ENCODE measurements around the gene ZC3H12C. TPM values are rescaled to one million over a fixed set of nuclear protein-coding genes. Genes with fewer than 3 reads are reported as not detected.

Gene ZC3H12C
- total and polyA plus RNA-seq, 10 of the 15 experiments (the other 5 are each of a cell fraction or from before 2014, with no cell fraction given) = 0.31 to 31.0 (median 3.7) TPM

- BruUV-seq (replicated peaks) = no TSS peak
- ChIA-PET RAD21 (ENCODE audit: unreplicated experiment) (no interaction called here), CTCF (interaction anchor here (1.0 kb wide), 1 partner anchor 10 kb away, joined by 3 read pairs; no protein-coding TSS in a partner anchor), POLR2A (interaction anchor here (1.1 kb wide), 1 partner anchor 77 kb away, joined by 3 read pairs; no protein-coding TSS in a partner anchor), SMC1A (ENCODE audit: uncharacterized antibody, unreplicated experiment) (interaction anchor here (0.6 to 1.1 kb wide), 2 partner anchors 71 to 94 kb away, joined by 3 read pairs; no protein-coding TSS in a partner anchor)
- Histone ChIP-seq H2AFZ (ENCODE audit: control insufficient read depth, low read depth, low read length) (no peak overlapping the region), H3K27me3 (replicated peaks in 1 of 2; ENCODE audit: control insufficient read depth in 2 of 2, insufficient read depth in 2 of 2, low read length in 1 of 2) (no peaks in the 10 kb centered on the region), H3K36me3 (ENCODE audit: control insufficient read depth in 2 of 2, insufficient read depth in 2 of 2, low read length in 1 of 2) (no peaks in the 10 kb centered on the region), H4K20me1 (ENCODE audit: control insufficient read depth, insufficient read depth) (no peaks in the 10 kb centered on the region), H3K9me3 (replicated peaks; ENCODE audit: control insufficient read depth, insufficient read depth, low read length) (peaks cover 2% of the 10 kb centered on the region), H3K4me1 (ENCODE audit: control insufficient read depth, insufficient read depth, low read length) (no peaks in the 10 kb centered on the region), H3K9ac (ENCODE audit: control insufficient read depth, insufficient read depth, low read length) (no peak overlapping the region), H3K4me3 (no peak overlapping the region), H3K79me2 (ENCODE audit: control insufficient read depth, insufficient read depth, low read length) (peaks cover 17% of the 10 kb centered on the region), H3K27ac (ENCODE audit: control insufficient read depth, insufficient read depth) (no peak overlapping the region), H3K4me2 (ENCODE audit: control insufficient read depth, insufficient read depth) (no peak overlapping the region)
- intact Hi-C loops (cut with micrococcal nuclease; ENCODE audit: unreplicated experiment) (no loop called here), in situ Hi-C loops (cut with MboI) (no loop called here)
- WGBS (ENCODE audit: insufficient coverage, insufficient replicate concordance, low lambda C conversion rate, missing lambda C conversion rate) = 19% methylated on average over 2 of the region's 2 CpGs
- no peak for ATAC-seq
- no peak for DNase-seq (ENCODE audit: low read depth, low spot score)
- no peak for TF ChIP-seq ASH2L (IDR thresholded peaks at IDR 0.05; ENCODE audit: borderline replicate concordance, low read depth)
- TF ChIP-seq RBBP5 (conservative IDR thresholded peaks at IDR 0.05) = no peak
- no peak for TF ChIP-seq TCF7 (IDR thresholded peaks at IDR 0.05; ENCODE audit: borderline replicate concordance)
- no peak for TF ChIP-seq SMC3 (IDR thresholded peaks at IDR 0.05; ENCODE audit: borderline replicate concordance, low read length)
- no peak for TF ChIP-seq ETV6 (conservative IDR thresholded peaks at IDR 0.05 in 1 of 2, IDR thresholded peaks at IDR 0.05 in 1 of 2; ENCODE audit: borderline replicate concordance in 1 of 2, low read depth in 1 of 2)
- no peak for TF ChIP-seq EZH2 (IDR thresholded peaks at IDR 0.05; ENCODE audit: borderline replicate concordance, control insufficient read depth, low read depth, low read length)
- no peak for FAIRE-seq
These were observed 13.6 kb downstream of the ZC3H12C start for GRCh38 chr11:110106713-110107274.

GRCh38 chr11:110110854-110111253 lies 17.7 kb downstream of the ZC3H12C start:
- Histone ChIP-seq H3K79me2 (ENCODE audit: control insufficient read depth, insufficient read depth, low read length) (peaks cover 15% of the 10 kb centered on the region), H3K4me2 (ENCODE audit: control insufficient read depth, insufficient read depth) (no peak overlapping the region), H3K36me3 (ENCODE audit: control insufficient read depth in 2 of 2, insufficient read depth in 2 of 2, low read length in 1 of 2) (peaks cover 0 to 3% of the 10 kb centered on the region in 2 experiments; a peak in 2 of 4 replicates), H3K9ac (ENCODE audit: control insufficient read depth, insufficient read depth, low read length) (no peak overlapping the region), H4K20me1 (ENCODE audit: control insufficient read depth, insufficient read depth) (no peaks in the 10 kb centered on the region), H3K27me3 (replicated peaks in 1 of 2; ENCODE audit: control insufficient read depth in 2 of 2, insufficient read depth in 2 of 2, low read length in 1 of 2) (no peaks in the 10 kb centered on the region), H2AFZ (ENCODE audit: control insufficient read depth, low read depth, low read length) (no peak overlapping the region), H3K27ac (ENCODE audit: control insufficient read depth, insufficient read depth) (no peak overlapping the region), H3K4me1 (ENCODE audit: control insufficient read depth, insufficient read depth, low read length) (no peaks in the 10 kb centered on the region), H3K9me3 (replicated peaks; ENCODE audit: control insufficient read depth, insufficient read depth, low read length) (peaks cover 2% of the 10 kb centered on the region), H3K4me3 (no peak overlapping the region)
- CTCF ChIA-PET = interaction anchor here (1.0 to 1.9 kb wide), 3 partner anchors 10 to 24 kb away, joined by 3 to 6 read pairs (median 4); no protein-coding TSS in a partner anchor
- intact Hi-C loops (cut with micrococcal nuclease; ENCODE audit: unreplicated experiment) = no loop called here
- RAD21 ChIA-PET (ENCODE audit: unreplicated experiment) = interaction anchor here (1.1 to 1.9 kb wide), 3 partner anchors 12 to 171 kb away, joined by 3 to 6 read pairs (median 3); no protein-coding TSS in a partner anchor
- in situ Hi-C loops (cut with MboI) = no loop called here
- DNase-seq (ENCODE audit: low read depth, low spot score) (no peak), ATAC-seq (no peak), FAIRE-seq (no peak)
- POLR2A ChIA-PET = interaction anchor here (1.0 kb wide), 1 partner anchor 10 kb away, joined by 3 read pairs; no protein-coding TSS in a partner anchor
- SMC1A ChIA-PET (ENCODE audit: uncharacterized antibody, unreplicated experiment) = interaction anchor here (0.9 to 1.6 kb wide), 6 partner anchors 9 to 171 kb away, joined by 3 to 6 read pairs (median 3); no protein-coding TSS in a partner anchor
- BruUV-seq (replicated peaks) = no TSS peak
- 80% methylated on average over 4 of the region's 4 CpGs for WGBS (ENCODE audit: insufficient coverage, insufficient replicate concordance, low lambda C conversion rate, missing lambda C conversion rate)
- TF ChIP-seq ZNF384 (IDR thresholded peaks at IDR 0.05; ENCODE audit: borderline replicate concordance, low read depth, low read length) (no peak), ESRRA (IDR thresholded peaks at IDR 0.05; ENCODE audit: low read length) (no peak), ZBTB11 (CRISPR knock-in tag; IDR thresholded peaks at IDR 0.05) (no peak), EZH2 (IDR thresholded peaks at IDR 0.05; ENCODE audit: borderline replicate concordance, control insufficient read depth, low read depth, low read length) (no peak), PKNOX1 (IDR thresholded peaks at IDR 0.05) (peak; percentile 38; the same call in 1 of the 2 replicates), SUZ12 (IDR thresholded peaks at IDR 0.05; ENCODE audit: unreplicated experiment) (no peak), POLR2A (IDR thresholded peaks at IDR 0.05; ENCODE audit: low read depth, low read length) (peak; percentile 24; the same call in 1 of the 2 replicates)
